SK-N-SH (cell line): ENCODE measurements around the gene ARTN.

ENCODE experiments used
- CTCF ChIP-seq: fragments of 200-600 bp; sonication (generic); IDR thresholded peaks from 2 replicates; pipeline ENCODE4 v1.6.1; 2017; ENCODE audit warnings: antibody characterized with exemption, mild to moderate bottlenecking, moderate library complexity
- EZH2phosphoT487 ChIP-seq: fragments of 200-600 bp; sonication (generic); IDR thresholded peaks from 2 replicates; pipeline ENCODE4 v1.6.1; 2017; ENCODE audit warnings: low read depth, mixed run types, mild to moderate bottlenecking, antibody characterized with exemption, moderate library complexity, borderline replicate concordance
- GABPA ChIP-seq: IDR thresholded peaks from 2 replicates; pipeline ENCODE4 v1.4.0; 2012; ENCODE audit warnings: low read depth, mild to moderate bottlenecking
- MAX ChIP-seq: IDR thresholded peaks from 2 replicates; pipeline ENCODE4 v1.4.0; 2012; ENCODE audit warnings: low read depth
- PBX3 ChIP-seq: IDR thresholded peaks from 2 replicates; pipeline ENCODE4; 2012
- POLR2AphosphoS5 ChIP-seq: IDR thresholded peaks from 2 replicates; pipeline ENCODE4 v1.6.1; 2012; ENCODE audit warnings: low read depth, low read length
- REST ChIP-seq: IDR thresholded peaks from 2 replicates; pipeline ENCODE4 v1.6.1; 2012; ENCODE audit warnings: mild to moderate bottlenecking, low read depth, low read length, moderate library complexity
- RXRA ChIP-seq: IDR thresholded peaks from 2 replicates; pipeline ENCODE4 v1.4.0; 2012; ENCODE audit warnings: low read depth, mild to moderate bottlenecking, borderline replicate concordance
- SIN3A ChIP-seq: IDR thresholded peaks from 2 replicates; pipeline ENCODE4 v1.6.1; 2012; ENCODE audit warnings: low read depth, mild to moderate bottlenecking, low read length, moderate library complexity, borderline replicate concordance
- TF ChIP-seq, protein P1 (sequence below): IDR thresholded peaks from 2 replicates; pipeline ENCODE4 v1.4.0; 2012; ENCODE audit warnings: low read depth, borderline replicate concordance

GRCh38 chr1:43957407-43958040 lies 23.9 kb downstream of the ARTN start:
- TF ChIP-seq GABPA (no peak), MAX (no peak), CTCF (no peak), SIN3A (no peak), RXRA (no peak), POLR2AphosphoS5 (no peak), REST (no peak), PBX3 (no peak), EZH2phosphoT487 (no peak)
- TF ChIP-seq, protein P1, sequence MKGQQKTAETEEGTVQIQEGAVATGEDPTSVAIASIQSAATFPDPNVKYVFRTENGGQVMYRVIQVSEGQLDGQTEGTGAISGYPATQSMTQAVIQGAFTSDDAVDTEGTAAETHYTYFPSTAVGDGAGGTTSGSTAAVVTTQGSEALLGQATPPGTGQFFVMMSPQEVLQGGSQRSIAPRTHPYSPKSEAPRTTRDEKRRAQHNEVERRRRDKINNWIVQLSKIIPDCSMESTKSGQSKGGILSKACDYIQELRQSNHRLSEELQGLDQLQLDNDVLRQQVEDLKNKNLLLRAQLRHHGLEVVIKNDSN, result no peak
